Right lobe of liver (tissue), 4 donors: Measurements from ENCODE around the gene TGM6.

Experiments
- CTCF ChIP-seq, 4 donors: fragments of 200-600 bp in 3 of 4; fragments of 450-650 bp in 1 of 4; IDR thresholded peaks; one replicate each; pipeline versions ENCODE4 v1.5.1 to v1.8.0; 2016 to 2022; ENCODE audit warnings: antibody characterized with exemption in 4 of 4, mild to moderate bottlenecking in 2 of 4
- POLR2A ChIP-seq: fragments of 450-650 bp; IDR thresholded peaks from one replicate; pipeline ENCODE4 v1.6.1; 2017; ENCODE audit warnings: antibody characterized with exemption, mild to moderate bottlenecking
- donor health status: DM: no; HTN: no; CAD: no.
- donor health status: DM: no; HTN: no; CAD: no.
- donor health status: DM: no; HTN: yes; CAD: no.

- TF ChIP-seq POLR2A (no peak), CTCF (IDR thresholded peaks at IDR 0.05) (no peak)
Observed at GRCh38 chr20:2353231-2353630, 27.5 kb upstream of the TGM6 start.
